ENCODE measurements around the gene MCCC1. TPM values are rescaled to one million over a fixed set of nuclear protein-coding genes. Genes with fewer than 3 reads are reported as not detected.

The MCCC1 gene
- total RNA-seq, 1 experiment from 2014 or later, result 42.8 TPM

- Mint-ChIP-seq H3K27ac (ENCODE audit: unreplicated experiment) (no peak overlapping the region), H3K9me3 (ENCODE audit: unreplicated experiment) (no peaks in the 10 kb centered on the region), H3K36me3 (ENCODE audit: insufficient read depth, unreplicated experiment) (peaks cover 17% of the 10 kb centered on the region), H3K27me3 (ENCODE audit: insufficient read depth, unreplicated experiment) (no peaks in the 10 kb centered on the region), H3K4me1 (ENCODE audit: low read depth, unreplicated experiment) (peaks cover 4% of the 10 kb centered on the region), H3K4me3 (ENCODE audit: unreplicated experiment) (no peak overlapping the region)
- no peak for DNase-seq
- BruUV-seq (replicated peaks), result no TSS peak
- peaks cover 9% of the 10 kb centered on the region; the same call in 1 of the 2 replicates for H3K4me1 ChIP-seq
- CTCF ChIA-PET, result no interaction called here
- POLR2A ChIA-PET, result no interaction called here
- H3K4me3 ChIP-seq (ENCODE audit: low read depth, low read length), result no peak overlapping the region
- no peaks in the 10 kb centered on the region for H3K9me3 ChIP-seq
- intact Hi-C loops (cut with micrococcal nuclease; ENCODE audit: unreplicated experiment), result no loop called here
- no peak for TF ChIP-seq CTCF (IDR thresholded peaks at IDR 0.05; ENCODE audit: insufficient read depth in 1 of 2, low read depth in 1 of 2, low read length in 1 of 2, severe bottlenecking in 1 of 2, unreplicated experiment in 1 of 2)
- no peaks in the 10 kb centered on the region; the same call in 1 of the 2 replicates for H3K36me3 ChIP-seq (ENCODE audit: control insufficient read depth, insufficient read depth, low read length)
- no peaks in the 10 kb centered on the region for H3K27me3 ChIP-seq (replicated peaks; ENCODE audit: control insufficient read depth, insufficient read depth, low read length)
Measured at GRCh38 chr3:183027276-183027675, 72.0 kb downstream of the MCCC1 start.

GRCh38 chr3:183022936-183023516, 76.3 kb downstream of the MCCC1 start:
- Mint-ChIP-seq H3K36me3 (ENCODE audit: insufficient read depth, unreplicated experiment) (peaks cover 7% of the 10 kb centered on the region), H3K9me3 (ENCODE audit: unreplicated experiment) (no peaks in the 10 kb centered on the region), H3K4me1 (ENCODE audit: low read depth, unreplicated experiment) (peaks cover 4% of the 10 kb centered on the region), H3K27ac (ENCODE audit: unreplicated experiment) (no peak overlapping the region), H3K4me3 (ENCODE audit: unreplicated experiment) (no peak overlapping the region), H3K27me3 (ENCODE audit: insufficient read depth, unreplicated experiment) (no peaks in the 10 kb centered on the region)
- peaks cover 4% of the 10 kb centered on the region for H3K36me3 ChIP-seq (ENCODE audit: control insufficient read depth, insufficient read depth, low read length)
- no peak for TF ChIP-seq CTCF (IDR thresholded peaks at IDR 0.05; ENCODE audit: insufficient read depth in 1 of 2, low read depth in 1 of 2, low read length in 1 of 2, severe bottlenecking in 1 of 2, unreplicated experiment in 1 of 2)
- H3K4me1 ChIP-seq, result peaks cover 9% of the 10 kb centered on the region; the same call in 1 of the 2 replicates
- H3K9me3 ChIP-seq, result no peaks in the 10 kb centered on the region
- intact Hi-C loops (cut with micrococcal nuclease; ENCODE audit: unreplicated experiment), result no loop called here
- DNase-seq, result no peak
- ChIA-PET POLR2A (no interaction called here), CTCF (no interaction called here)
- BruUV-seq (replicated peaks), result no TSS peak
- H3K4me3 ChIP-seq (ENCODE audit: low read depth, low read length), result no peak overlapping the region
- no peaks in the 10 kb centered on the region for H3K27me3 ChIP-seq (replicated peaks; ENCODE audit: control insufficient read depth, insufficient read depth, low read length)

- peaks cover 4% of the 10 kb centered on the region for H3K4me1 Mint-ChIP-seq (ENCODE audit: low read depth, unreplicated experiment)
- no peak for TF ChIP-seq CTCF (IDR thresholded peaks at IDR 0.05; ENCODE audit: insufficient read depth in 1 of 2, low read depth in 1 of 2, low read length in 1 of 2, severe bottlenecking in 1 of 2, unreplicated experiment in 1 of 2)
- BruUV-seq (replicated peaks), result no TSS peak
- H3K4me3 Mint-ChIP-seq (ENCODE audit: unreplicated experiment), result no peak overlapping the region
- H3K27ac Mint-ChIP-seq (ENCODE audit: unreplicated experiment), result no peak overlapping the region
- CTCF ChIA-PET, result no interaction called here
- H3K4me3 ChIP-seq (ENCODE audit: low read depth, low read length), result no peak overlapping the region
- POLR2A ChIA-PET, result no interaction called here
- H3K27me3 ChIP-seq (replicated peaks; ENCODE audit: control insufficient read depth, insufficient read depth, low read length), result no peaks in the 10 kb centered on the region
- H3K4me1 ChIP-seq, result peaks cover 9% of the 10 kb centered on the region; the same call in 1 of the 2 replicates
- H3K36me3 ChIP-seq (ENCODE audit: control insufficient read depth, insufficient read depth, low read length), result peaks cover 4% of the 10 kb centered on the region
- peaks cover 7% of the 10 kb centered on the region for H3K36me3 Mint-ChIP-seq (ENCODE audit: insufficient read depth, unreplicated experiment)
- H3K27me3 Mint-ChIP-seq (ENCODE audit: insufficient read depth, unreplicated experiment), result no peaks in the 10 kb centered on the region
- H3K9me3 Mint-ChIP-seq (ENCODE audit: unreplicated experiment), result no peaks in the 10 kb centered on the region
- intact Hi-C loops (cut with micrococcal nuclease; ENCODE audit: unreplicated experiment), result no loop called here
- no peak for DNase-seq
- H3K9me3 ChIP-seq, result no peaks in the 10 kb centered on the region
Measured at GRCh38 chr3:183018421-183019192, 80.7 kb downstream of the MCCC1 start.

Measured in Caco-2 (cell line).